ENCODE data around the gene NCR2.

NCR2 gene

GRCh38 chr6:41302638-41303037, 32.8 kb upstream of the NCR2 start:
- TF ChIP-seq POU2F2 (IDR thresholded peaks at IDR 0.05; ENCODE audit: low read depth, low read length) (no peak), TAF1 (IDR thresholded peaks at IDR 0.05; ENCODE audit: low read depth, low read length) (no peak), POLR2A (IDR thresholded peaks at IDR 0.05; ENCODE audit: low read depth, low read length) (no peak), SPI1 (IDR thresholded peaks at IDR 0.05; ENCODE audit: low read depth, low read length) (peak; percentile 96), PAX5 (IDR thresholded peaks at IDR 0.05; ENCODE audit: insufficient read depth, low read length, severe bottlenecking) (no peak), POLR2AphosphoS5 (IDR thresholded peaks at IDR 0.05; ENCODE audit: low read depth, low read length) (no peak)
- DNase-seq (ENCODE audit: insufficient read length, low spot score) (no peak), FAIRE-seq (peak; percentile 81)

- DNase-seq (ENCODE audit: insufficient read length, low spot score) (no peak), FAIRE-seq (peak; percentile 33)
- TF ChIP-seq POU2F2 (IDR thresholded peaks at IDR 0.05; ENCODE audit: low read depth, low read length), result no peak
- no peak for TF ChIP-seq SPI1 (IDR thresholded peaks at IDR 0.05; ENCODE audit: low read depth, low read length)
- no peak for TF ChIP-seq TAF1 (IDR thresholded peaks at IDR 0.05; ENCODE audit: low read depth, low read length)
- no peak for TF ChIP-seq PAX5 (IDR thresholded peaks at IDR 0.05; ENCODE audit: insufficient read depth, low read length, severe bottlenecking)
- TF ChIP-seq POLR2A (IDR thresholded peaks at IDR 0.05; ENCODE audit: low read depth, low read length), result no peak
- no peak for TF ChIP-seq POLR2AphosphoS5 (IDR thresholded peaks at IDR 0.05; ENCODE audit: low read depth, low read length)
Observed at GRCh38 chr6:41306187-41306854, 29.1 kb upstream of the NCR2 start.

- FAIRE-seq (no peak), DNase-seq (ENCODE audit: insufficient read length, low spot score) (no peak)
- TF ChIP-seq SPI1 (IDR thresholded peaks at IDR 0.05; ENCODE audit: low read depth, low read length) (no peak), POLR2A (IDR thresholded peaks at IDR 0.05; ENCODE audit: low read depth, low read length) (no peak), TAF1 (IDR thresholded peaks at IDR 0.05; ENCODE audit: low read depth, low read length) (no peak), PAX5 (IDR thresholded peaks at IDR 0.05; ENCODE audit: insufficient read depth, low read length, severe bottlenecking) (no peak), POU2F2 (IDR thresholded peaks at IDR 0.05; ENCODE audit: low read depth, low read length) (no peak), POLR2AphosphoS5 (IDR thresholded peaks at IDR 0.05; ENCODE audit: low read depth, low read length) (no peak)
Observed at GRCh38 chr6:41315203-41315602, 20.2 kb upstream of the NCR2 start.

GRCh38 chr6:41315943-41316620, 19.3 kb upstream of the NCR2 start:
- no peak for TF ChIP-seq POLR2A (IDR thresholded peaks at IDR 0.05; ENCODE audit: low read depth, low read length)
- FAIRE-seq, result no peak

GRCh38 chr6:41318261-41318653, 17.2 kb upstream of the NCR2 start:
- DNase-seq (ENCODE audit: insufficient read length, low spot score) (no peak), FAIRE-seq (no peak)
- TF ChIP-seq PAX5 (IDR thresholded peaks at IDR 0.05; ENCODE audit: insufficient read depth, low read length, severe bottlenecking) (no peak), POLR2AphosphoS5 (IDR thresholded peaks at IDR 0.05; ENCODE audit: low read depth, low read length) (no peak), SPI1 (IDR thresholded peaks at IDR 0.05; ENCODE audit: low read depth, low read length) (no peak), POLR2A (IDR thresholded peaks at IDR 0.05; ENCODE audit: low read depth, low read length) (no peak), TAF1 (IDR thresholded peaks at IDR 0.05; ENCODE audit: low read depth, low read length) (no peak), POU2F2 (IDR thresholded peaks at IDR 0.05; ENCODE audit: low read depth, low read length) (no peak)

More at GRCh38 chr6:41315943-41316620, 19.3 kb upstream of the NCR2 start:
- DNase-seq (ENCODE audit: insufficient read length, low spot score), result no peak

- DNase-seq (ENCODE audit: insufficient read length, low spot score) (peak; percentile 66), FAIRE-seq (peak; percentile 99)
- TF ChIP-seq PAX5 (IDR thresholded peaks at IDR 0.05; ENCODE audit: insufficient read depth, low read length, severe bottlenecking) (peak; percentile 20), TAF1 (IDR thresholded peaks at IDR 0.05; ENCODE audit: low read depth, low read length) (0 out of 2 replicates have a peak, but pooled peaks have one; percentile 21), POU2F2 (IDR thresholded peaks at IDR 0.05; ENCODE audit: low read depth, low read length) (0 out of 2 replicates have a peak, but pooled peaks have one; percentile 47), POLR2AphosphoS5 (IDR thresholded peaks at IDR 0.05; ENCODE audit: low read depth, low read length) (no peak)
Observed at GRCh38 chr6:41318654-41319565, 16.5 kb upstream of the NCR2 start.

GRCh38 chr6:41321183-41321582, 14.2 kb upstream of the NCR2 start:
- no peak for FAIRE-seq
- TF ChIP-seq PAX5 (IDR thresholded peaks at IDR 0.05; ENCODE audit: insufficient read depth, low read length, severe bottlenecking), result no peak
- TF ChIP-seq SPI1 (IDR thresholded peaks at IDR 0.05; ENCODE audit: low read depth, low read length), result no peak

GRCh38 chr6:41325446-41326066, 9.9 kb upstream of the NCR2 start:
- no peak for FAIRE-seq
- TF ChIP-seq PAX5 (IDR thresholded peaks at IDR 0.05; ENCODE audit: insufficient read depth, low read length, severe bottlenecking), result no peak
- TF ChIP-seq SPI1 (IDR thresholded peaks at IDR 0.05; ENCODE audit: low read depth, low read length), result no peak
- no peak for TF ChIP-seq POLR2AphosphoS5 (IDR thresholded peaks at IDR 0.05; ENCODE audit: low read depth, low read length)
- TF ChIP-seq POLR2A (IDR thresholded peaks at IDR 0.05; ENCODE audit: low read depth, low read length), result no peak
- TF ChIP-seq POU2F2 (IDR thresholded peaks at IDR 0.05; ENCODE audit: low read depth, low read length), result no peak
- no peak for TF ChIP-seq TAF1 (IDR thresholded peaks at IDR 0.05; ENCODE audit: low read depth, low read length)
- DNase-seq (ENCODE audit: insufficient read length, low spot score), result no peak

More at GRCh38 chr6:41321183-41321582, 14.2 kb upstream of the NCR2 start:
- DNase-seq (ENCODE audit: insufficient read length, low spot score), result no peak

- no peak for TF ChIP-seq SPI1 (IDR thresholded peaks at IDR 0.05; ENCODE audit: low read depth, low read length)
- no peak for DNase-seq (ENCODE audit: insufficient read length, low spot score)
- no peak for FAIRE-seq
Observed at GRCh38 chr6:41326092-41326491, 9.3 kb upstream of the NCR2 start.

Measured in GM12891 (cell line).